ENCODE data around the gene NECTIN1.

DNA sequence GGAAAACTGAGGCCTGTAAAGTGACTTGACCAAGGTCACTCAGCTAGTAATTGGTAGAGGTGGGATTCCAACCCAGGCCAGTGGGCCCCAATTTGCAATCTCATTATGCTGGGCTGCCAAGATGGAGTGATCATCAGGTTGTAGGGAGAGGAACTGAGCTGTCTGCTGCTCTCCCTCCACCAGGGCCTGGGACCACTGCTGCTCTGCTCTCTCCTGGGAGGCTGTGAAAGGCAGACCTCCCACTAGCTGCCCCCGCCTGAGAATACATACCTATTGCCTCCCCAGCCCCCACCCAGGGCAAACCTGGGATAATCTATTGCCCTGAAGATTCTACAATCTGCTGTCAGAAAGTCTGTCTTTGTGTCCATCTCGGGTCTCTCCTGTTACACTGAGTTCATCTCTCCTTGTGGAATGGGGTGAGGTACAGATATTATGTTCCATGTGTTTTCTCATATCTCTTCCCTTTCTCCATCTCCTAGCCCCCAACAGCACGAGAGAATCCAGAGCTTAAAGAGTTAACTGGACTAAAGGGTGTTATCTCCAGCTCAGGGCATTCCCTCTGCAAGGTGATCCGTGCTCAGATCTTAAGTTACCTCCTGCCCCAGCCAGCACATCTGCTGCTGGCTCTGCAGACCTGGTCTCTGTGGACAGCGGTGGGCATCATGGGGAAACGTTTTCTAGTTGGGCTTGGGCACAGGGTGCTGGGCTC, 5.6 kb downstream of the NECTIN1 start:
- TF ChIP-seq, protein P1, sequence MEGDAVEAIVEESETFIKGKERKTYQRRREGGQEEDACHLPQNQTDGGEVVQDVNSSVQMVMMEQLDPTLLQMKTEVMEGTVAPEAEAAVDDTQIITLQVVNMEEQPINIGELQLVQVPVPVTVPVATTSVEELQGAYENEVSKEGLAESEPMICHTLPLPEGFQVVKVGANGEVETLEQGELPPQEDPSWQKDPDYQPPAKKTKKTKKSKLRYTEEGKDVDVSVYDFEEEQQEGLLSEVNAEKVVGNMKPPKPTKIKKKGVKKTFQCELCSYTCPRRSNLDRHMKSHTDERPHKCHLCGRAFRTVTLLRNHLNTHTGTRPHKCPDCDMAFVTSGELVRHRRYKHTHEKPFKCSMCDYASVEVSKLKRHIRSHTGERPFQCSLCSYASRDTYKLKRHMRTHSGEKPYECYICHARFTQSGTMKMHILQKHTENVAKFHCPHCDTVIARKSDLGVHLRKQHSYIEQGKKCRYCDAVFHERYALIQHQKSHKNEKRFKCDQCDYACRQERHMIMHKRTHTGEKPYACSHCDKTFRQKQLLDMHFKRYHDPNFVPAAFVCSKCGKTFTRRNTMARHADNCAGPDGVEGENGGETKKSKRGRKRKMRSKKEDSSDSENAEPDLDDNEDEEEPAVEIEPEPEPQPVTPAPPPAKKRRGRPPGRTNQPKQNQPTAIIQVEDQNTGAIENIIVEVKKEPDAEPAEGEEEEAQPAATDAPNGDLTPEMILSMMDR (IDR thresholded peaks at IDR 0.05) = no peak
- TF ChIP-seq POLR2A (IDR thresholded peaks at IDR 0.05) = no peak
